ENCODE results near the gene PINLYP.
"Not testable (repeated sequence)": the region's sequence is repeated elsewhere in the genome, so short reads cannot be mapped to it uniquely, and the experiment has no call there.

DNA sequence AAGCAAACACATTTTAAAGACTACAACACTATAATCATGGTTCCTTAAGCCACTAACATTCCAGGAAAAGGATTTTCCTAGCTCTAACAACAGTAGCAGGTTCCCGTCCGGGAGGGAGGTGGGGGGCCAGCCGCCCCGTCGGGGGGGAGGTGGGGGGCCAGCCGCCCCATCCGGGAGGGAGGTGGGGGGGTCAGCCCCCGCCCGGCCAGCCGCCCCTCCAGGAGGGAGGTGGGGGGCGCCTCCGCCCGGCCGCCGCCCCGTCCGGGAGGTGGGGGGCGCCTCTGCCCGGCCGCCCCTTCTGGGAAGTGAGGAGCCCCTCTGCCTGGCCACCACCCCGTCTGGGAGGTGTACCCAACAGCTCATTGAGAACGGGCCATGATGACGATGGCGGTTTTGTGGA, 27.7 kb upstream of the PINLYP start:
- TF ChIP-seq POLR2AphosphoS5, POLR2A (IDR thresholded peaks at IDR 0.05): not testable (repeated sequence)

Measured in transverse colon (tissue), 3 donors.